Measurements from ENCODE around the gene ARHGAP10.

Gene ARHGAP10

GRCh38 chr4:147725673-147726072, 6.2 kb upstream of the ARHGAP10 start:
- Histone ChIP-seq H3K4me1 (ENCODE audit: control insufficient read depth in 1 of 2, insufficient read depth in 1 of 2, low read depth in 1 of 2, low read length in 1 of 2) (no peaks in the 10 kb centered on the region), H3K27me3 (peaks cover 18% of the 10 kb centered on the region), H3K36me3 (no peaks in the 10 kb centered on the region), H3K4me3 (ENCODE audit: low read depth in 1 of 2, low read length in 1 of 2) (no peak overlapping the region), H3K9me3 (no peaks in the 10 kb centered on the region), H3K27ac (no peak overlapping the region)
- TF ChIP-seq CTCF (IDR thresholded peaks at IDR 0.05) = no peak

- H3K9me3 ChIP-seq = no peaks in the 10 kb centered on the region
- H3K27me3 ChIP-seq = peaks cover 37% of the 10 kb centered on the region
- H3K27ac ChIP-seq = no peak overlapping the region
- H3K4me3 ChIP-seq (ENCODE audit: low read depth in 1 of 2, low read length in 1 of 2) = no peak overlapping the region
- peaks cover 6 to 12% of the 10 kb centered on the region in 2 experiments for H3K4me1 ChIP-seq (ENCODE audit: control insufficient read depth in 1 of 2, insufficient read depth in 1 of 2, low read depth in 1 of 2, low read length in 1 of 2)
- TF ChIP-seq CTCF (IDR thresholded peaks at IDR 0.05) = no peak
- no peaks in the 10 kb centered on the region for H3K36me3 ChIP-seq
Observed at GRCh38 chr4:147727476-147728028, 4.3 kb upstream of the ARHGAP10 start.

GRCh38 chr4:147730333-147730732, 1.6 kb upstream of the ARHGAP10 start:
- H3K36me3 ChIP-seq = no peaks in the 10 kb centered on the region
- H3K9me3 ChIP-seq = no peaks in the 10 kb centered on the region
- H3K4me3 ChIP-seq (ENCODE audit: low read depth in 1 of 2, low read length in 1 of 2) = no peak overlapping the region
- H3K4me1 ChIP-seq (ENCODE audit: control insufficient read depth in 1 of 2, insufficient read depth in 1 of 2, low read depth in 1 of 2, low read length in 1 of 2) = peaks cover 16 to 21% of the 10 kb centered on the region in 2 experiments
- TF ChIP-seq CTCF (IDR thresholded peaks at IDR 0.05) = no peak
- no peak overlapping the region for H3K27ac ChIP-seq
- peaks cover 42% of the 10 kb centered on the region for H3K27me3 ChIP-seq

DNA sequence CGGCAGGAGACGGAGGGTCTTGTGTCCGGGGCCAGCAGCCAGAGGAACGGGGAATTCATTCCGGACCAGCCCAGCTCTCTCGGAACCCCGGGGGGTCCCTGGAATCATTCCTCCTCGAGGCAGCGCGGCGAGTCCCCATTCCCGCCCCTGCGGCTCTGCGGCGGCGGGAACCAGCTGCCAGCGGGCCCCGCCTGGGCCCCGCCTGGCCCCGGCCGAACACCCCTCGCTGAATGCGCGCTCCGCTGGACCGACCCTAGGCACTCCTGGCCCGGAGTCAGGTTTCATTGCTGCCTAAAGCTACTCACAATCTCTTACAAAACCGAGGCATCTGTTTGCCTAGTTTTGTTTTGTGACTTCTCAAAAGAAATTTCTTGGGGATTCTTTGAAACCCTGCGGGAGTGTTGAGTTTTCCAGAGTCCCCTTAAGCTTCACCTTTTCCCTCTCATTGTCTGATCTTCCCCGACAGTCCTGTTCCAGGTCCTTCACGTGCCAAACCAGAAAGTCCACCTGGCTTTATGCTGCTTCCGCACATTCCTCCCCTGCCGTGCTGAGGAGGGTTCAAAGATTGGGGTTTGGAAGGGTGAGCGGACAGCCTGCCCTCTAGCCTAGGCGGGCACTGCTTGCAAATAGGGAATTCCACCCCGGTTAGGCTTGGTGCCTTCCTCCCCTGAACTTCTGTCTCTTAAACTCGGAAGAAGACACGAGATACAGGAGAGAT, 789 bp downstream of the ARHGAP10 start:
- no peaks in the 10 kb centered on the region for H3K9me3 ChIP-seq
- TF ChIP-seq CTCF (IDR thresholded peaks at IDR 0.05) = no peak
- H3K4me1 ChIP-seq (ENCODE audit: control insufficient read depth in 1 of 2, insufficient read depth in 1 of 2, low read depth in 1 of 2, low read length in 1 of 2) = peaks cover 16 to 21% of the 10 kb centered on the region in 2 experiments
- H3K27me3 ChIP-seq = peaks cover 42% of the 10 kb centered on the region
- no peaks in the 10 kb centered on the region for H3K36me3 ChIP-seq
- H3K4me3 ChIP-seq (ENCODE audit: low read depth in 1 of 2, low read length in 1 of 2) = peak overlapping the region; percentile 49 to 64
- H3K27ac ChIP-seq = no peak overlapping the region

DNA sequence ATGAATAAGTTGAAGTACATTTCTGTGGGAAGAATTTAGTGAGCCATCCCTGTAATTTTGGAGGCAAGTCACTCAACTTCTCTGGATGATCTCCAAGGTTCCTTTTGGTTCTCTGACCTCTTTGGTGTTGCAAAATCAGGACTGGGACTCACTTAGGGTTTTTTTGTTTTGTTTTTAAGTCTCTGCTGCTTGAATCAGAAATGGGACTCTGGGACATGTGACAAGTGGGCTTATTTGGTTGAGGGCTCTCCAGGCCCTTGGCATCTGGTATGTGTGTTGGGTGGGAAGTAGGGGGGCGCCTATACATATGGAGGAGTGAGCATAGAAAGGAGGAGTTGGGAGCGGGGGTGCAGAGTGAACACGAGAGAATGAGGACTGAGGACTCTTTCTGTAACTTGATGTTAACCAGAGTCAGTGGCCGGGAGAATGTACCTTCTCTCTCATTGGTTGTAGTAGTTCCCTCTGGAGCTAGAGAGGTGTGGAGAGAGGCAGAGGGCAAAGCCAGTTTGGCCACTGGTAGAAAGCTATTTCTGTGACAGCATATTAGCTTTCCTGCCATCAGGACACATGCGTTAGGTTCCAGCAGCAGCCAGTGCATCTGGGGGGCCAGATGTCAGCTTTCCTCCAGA, 1.9 kb downstream of the ARHGAP10 start:
- Histone ChIP-seq H3K27me3 (peaks cover 42% of the 10 kb centered on the region), H3K4me3 (ENCODE audit: low read depth in 1 of 2, low read length in 1 of 2) (no peak overlapping the region), H3K9me3 (no peaks in the 10 kb centered on the region), H3K27ac (no peak overlapping the region), H3K36me3 (no peaks in the 10 kb centered on the region), H3K4me1 (ENCODE audit: control insufficient read depth in 1 of 2, insufficient read depth in 1 of 2, low read depth in 1 of 2, low read length in 1 of 2) (peaks cover 16 to 21% of the 10 kb centered on the region in 2 experiments)
- TF ChIP-seq CTCF (IDR thresholded peaks at IDR 0.05) = no peak

All from neutrophil (primary cell).